DOHH2 (cell line): ENCODE measurements around the gene SLC35G2.

Source experiments
- EZH2phosphoT487 ChIP-seq: fragments of 200-600 bp; sonication (generic); IDR thresholded peaks from 2 replicates; pipeline ENCODE4 v1.6.1; 2017; ENCODE audit warnings: borderline replicate concordance, mild to moderate bottlenecking, antibody characterized with exemption, low read length, moderate library complexity, mixed read lengths
- TF ChIP-seq, protein P1 (sequence below): fragments of 200-600 bp; sonication (generic); IDR thresholded peaks from one replicate; pipeline ENCODE4 v1.5.1; 2014; ENCODE audit warnings: antibody characterized with exemption, mild to moderate bottlenecking, low read depth, low read length; ENCODE audit not compliant: poor library complexity, severe bottlenecking

GRCh38 chr3:136772709-136773108, 46.2 kb upstream of the SLC35G2 start:
- TF ChIP-seq, protein P1, sequence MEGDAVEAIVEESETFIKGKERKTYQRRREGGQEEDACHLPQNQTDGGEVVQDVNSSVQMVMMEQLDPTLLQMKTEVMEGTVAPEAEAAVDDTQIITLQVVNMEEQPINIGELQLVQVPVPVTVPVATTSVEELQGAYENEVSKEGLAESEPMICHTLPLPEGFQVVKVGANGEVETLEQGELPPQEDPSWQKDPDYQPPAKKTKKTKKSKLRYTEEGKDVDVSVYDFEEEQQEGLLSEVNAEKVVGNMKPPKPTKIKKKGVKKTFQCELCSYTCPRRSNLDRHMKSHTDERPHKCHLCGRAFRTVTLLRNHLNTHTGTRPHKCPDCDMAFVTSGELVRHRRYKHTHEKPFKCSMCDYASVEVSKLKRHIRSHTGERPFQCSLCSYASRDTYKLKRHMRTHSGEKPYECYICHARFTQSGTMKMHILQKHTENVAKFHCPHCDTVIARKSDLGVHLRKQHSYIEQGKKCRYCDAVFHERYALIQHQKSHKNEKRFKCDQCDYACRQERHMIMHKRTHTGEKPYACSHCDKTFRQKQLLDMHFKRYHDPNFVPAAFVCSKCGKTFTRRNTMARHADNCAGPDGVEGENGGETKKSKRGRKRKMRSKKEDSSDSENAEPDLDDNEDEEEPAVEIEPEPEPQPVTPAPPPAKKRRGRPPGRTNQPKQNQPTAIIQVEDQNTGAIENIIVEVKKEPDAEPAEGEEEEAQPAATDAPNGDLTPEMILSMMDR: no peak
- no peak for TF ChIP-seq EZH2phosphoT487
